K562 (cell line): ENCODE data around the gene NIN. TPM values are rescaled to one million over a fixed set of nuclear protein-coding genes. Genes with fewer than 3 reads are reported as not detected.

ENCODE experiments used
- ATAC-seq: fragments of 200-7000 bp; cut with Tn5 transposase; 3 replicates; pipeline ENCODE4 v1.9.1; 2020; ENCODE audit warnings: moderate library complexity
- BruUV-seq: library from RNA; stranded (reverse); fragments of 400-500 nt; replicated peaks from 2 replicates; lab custom pipeline; 2021; lab: Mats Ljungman, UMichigan
- CTCF ChIA-PET: fragments of 300-600 bp; formaldehyde crosslinking; extraction: SDS; loops from one replicate; lab custom pipeline; 2021; ENCODE audit warnings: low intra/inter-chr PET ratio; lab: Yijun Ruan, JAX
- POLR2A ChIA-PET: fragments of 300-600, 350-650 bp; sonication (Branson Sonifier 250); formaldehyde crosslinking; extraction: SDS; loops from one replicate; lab custom pipeline; 2021; ENCODE audit warnings: antibody characterized with exemption, inconsistent platforms; lab: Yijun Ruan, JAX
- DNase-seq, 4 experiments: peaks; one replicate each; pipeline versions ENCODE4 v3.0.0 to v3.0.0-alpha.2; 2011 to 2018; ENCODE audit warnings: low spot score in 3 of 4, mixed read lengths in 3 of 4; ENCODE audit errors: extremely low read depth in 1 of 4
- FAIRE-seq: peaks from 2 replicates; lab custom pipeline; 2011; peaks lifted over from hg19 to GRCh38; lab: Jason Lieb, UNC
- H2AFZ ChIP-seq: 2 replicates; pipeline ENCODE4 v1.6.0; 2011; ENCODE audit warnings: low read depth, low read length, control low read depth, inconsistent platforms
- H3K27ac ChIP-seq: fragments of 200-600 bp; 3 replicates; pipeline ENCODE4 v1.8.0; 2011; ENCODE audit warnings: low read depth, mild to moderate bottlenecking, control low read depth, inconsistent platforms, low read length, moderate library complexity, mixed read lengths; ENCODE audit errors: extremely low read depth
- H3K27me3 ChIP-seq, 2 experiments: fragments of 300-600 bp in 1 of 2; 2 replicates in 1 of 2; 3 replicates in 1 of 2; pipeline versions ENCODE4 v1.6.0 to v1.8.0; 2011; ENCODE audit warnings: inconsistent platforms in 2 of 2, low read length in 2 of 2, mild to moderate bottlenecking in 1 of 2, mixed read lengths in 1 of 2, moderate library complexity in 1 of 2; ENCODE audit not compliant: control insufficient read depth in 2 of 2, insufficient read depth in 2 of 2
- H3K36me3 ChIP-seq: fragments of 300-600 bp; 3 replicates; pipeline ENCODE4 v1.8.0; 2011; ENCODE audit warnings: mild to moderate bottlenecking, low read length, inconsistent platforms; ENCODE audit not compliant: control insufficient read depth, insufficient read depth
- H3K4me1 ChIP-seq, 2 experiments: fragments of 200-600 bp in 1 of 2; replicated peaks in 1 of 2; 2 replicates in 1 of 2; 3 replicates in 1 of 2; pipeline versions ENCODE4 v1.5.1 to v1.8.0; 2011; ENCODE audit warnings: inconsistent platforms in 2 of 2, low read length in 2 of 2, mild to moderate bottlenecking in 1 of 2, mixed read lengths in 1 of 2, moderate library complexity in 1 of 2; ENCODE audit not compliant: control insufficient read depth in 2 of 2, insufficient read depth in 2 of 2
- H3K4me2 ChIP-seq: 2 replicates; pipeline ENCODE4 v1.6.1; 2011; ENCODE audit warnings: low read length, control low read depth, inconsistent platforms, mixed read lengths; ENCODE audit not compliant: insufficient read depth
- H3K4me3 ChIP-seq: fragments of 200-600 bp; sonication (generic), shearing (Covaris generic); 2 replicates; pipeline ENCODE4 v1.5.1; 2016; ENCODE audit warnings: control low read depth, inconsistent platforms
- H3K79me2 ChIP-seq: fragments of 200-600 bp; 3 replicates; pipeline ENCODE4 v1.8.0; 2011; ENCODE audit warnings: low read length, inconsistent platforms; ENCODE audit not compliant: control insufficient read depth, insufficient read depth
- H3K9ac ChIP-seq, 2 experiments: 2 replicates each; pipeline versions ENCODE4 v1.6.0 to v1.6.1; 2011; ENCODE audit warnings: low read depth in 2 of 2, low read length in 2 of 2, control low read depth in 1 of 2, inconsistent platforms in 1 of 2, mild to moderate bottlenecking in 1 of 2, mixed read lengths in 1 of 2; ENCODE audit not compliant: insufficient read depth in 1 of 2
- H3K9me1 ChIP-seq: one replicate; pipeline ENCODE4 v1.6.0; 2011; ENCODE audit warnings: inconsistent platforms, mild to moderate bottlenecking, low read length, moderate library complexity; ENCODE audit not compliant: control insufficient read depth, insufficient read depth
- H3K9me3 ChIP-seq: replicated peaks from 2 replicates; pipeline ENCODE4 v1.5.1; 2011; ENCODE audit warnings: low read depth, low read length, inconsistent platforms; ENCODE audit not compliant: control insufficient read depth, insufficient read depth
- H4K20me1 ChIP-seq: replicated peaks from 2 replicates; pipeline ENCODE4 v1.6.1; 2011; ENCODE audit warnings: low read length, inconsistent platforms, mixed read lengths; ENCODE audit not compliant: control insufficient read depth, insufficient read depth
- CCNT2 ChIP-seq: IDR thresholded peaks from 2 replicates; pipeline ENCODE4 v1.6.1; 2011; ENCODE audit warnings: borderline replicate concordance, low read depth, mild to moderate bottlenecking, moderate library complexity, mixed read lengths, low read length; ENCODE audit not compliant: insufficient read length; ENCODE audit errors: extremely low read depth
- DMBX1 ChIP-seq: fragments of 250-450 bp; sonication (Bioruptor Pico); IDR thresholded peaks from 2 replicates; pipeline ENCODE4 v1.8.0; 2022; ENCODE audit warnings: inconsistent platforms, mild to moderate bottlenecking, moderate library complexity, borderline replicate concordance
- FOXM1 ChIP-seq, 2 experiments: fragments of 450-650 bp in 1 of 2; sonication (generic) in 1 of 2; formaldehyde crosslinking in 1 of 2; IDR thresholded peaks; 2 replicates each; pipeline versions ENCODE4 v1.6.1 to v1.9.0; 2017 to 2022; ENCODE audit warnings: low read depth in 2 of 2, mild to moderate bottlenecking in 2 of 2, missing genetic modification reagents in 1 of 2, moderate library complexity in 1 of 2
- GABPB1 ChIP-seq: sonication (generic); formaldehyde crosslinking; IDR thresholded peaks from 2 replicates; pipeline ENCODE4 v1.8.0; 2022; ENCODE audit warnings: mild to moderate bottlenecking, missing genetic modification reagents
- GMEB1 ChIP-seq: fragments of 250-450 bp; sonication (Bioruptor Pico); IDR thresholded peaks from 2 replicates; pipeline ENCODE4 v1.4.0; 2020; ENCODE audit warnings: mild to moderate bottlenecking
- RCOR1 ChIP-seq, 2 experiments: IDR thresholded peaks; 2 replicates each; pipeline ENCODE4 v1.6.1; 2012; ENCODE audit warnings: low read depth in 2 of 2, low read length in 2 of 2, borderline replicate concordance in 1 of 2, improper control_type of control experiment in 1 of 2
- SMARCA4 ChIP-seq: fragments of 450-650 bp; IDR thresholded peaks from 2 replicates; pipeline ENCODE4 v1.6.1; 2016
- ZBTB17 ChIP-seq: fragments of 450-650 bp; formaldehyde crosslinking; IDR thresholded peaks from 2 replicates; pipeline ENCODE4 v1.4.0; 2020; ENCODE audit warnings: mild to moderate bottlenecking
- ZC3H4 ChIP-seq: sonication (generic); formaldehyde crosslinking; IDR thresholded peaks from 2 replicates; pipeline ENCODE4 v1.9.0; 2021; ENCODE audit warnings: missing genetic modification reagents, borderline replicate concordance
- ZNF197 ChIP-seq: fragments of 200-800 bp; sonication (Bioruptor generic); IDR thresholded peaks from 2 replicates; pipeline ENCODE4 v1.6.1; 2016; ENCODE audit warnings: low read depth, missing genetic modification characterization, missing compliant biosample characterization
- ZNF398 ChIP-seq: fragments of 250-450 bp; sonication (Bioruptor Pico); IDR thresholded peaks from 2 replicates; pipeline ENCODE4 v1.8.0; 2021; ENCODE audit warnings: moderate library complexity, mild to moderate bottlenecking, inconsistent platforms
- WGBS: fragments of 100-300 bp; shearing (Covaris generic); methylation state at CpG from one replicate; pipeline ENCODE4 v1.1.6; 2016; ENCODE audit warnings: low coverage, mixed read lengths; ENCODE audit not compliant: insufficient coverage; ENCODE audit errors: missing lambda C conversion rate; 5-methylcytosine and 5-hydroxymethylcytosine counted together
- in situ Hi-C: fragments of 300-500 bp; cut with MboI; formaldehyde crosslinking; loops from 4 replicates; pipeline ENCODE4 v1.15.0; 2018; ENCODE audit warnings: inconsistent platforms, mixed read lengths
- intact Hi-C: fragments of 100-400 bp; cut with micrococcal nuclease; formaldehyde crosslinking; loops from 2 replicates; pipeline ENCODE4 v1.14.2; 2022
- polyA plus RNA-seq, 8 experiments: library from polyadenylated mRNA; depleted of rRNA in 4 of 8; stranded (reverse) in 5 of 8; unstranded in 3 of 8; fragments of >200 nt; fragmentation: Nextera tagmentation in 2 of 8; fragmentation: Illumina TruSeq in 1 of 8; extraction: Ambion mirVana in 2 of 8; extraction: Trizol in 1 of 8; gene quantifications; 2 replicates each; pipeline versions ENCODE4 v1.2.1 to v1.2.3, GENCODE V29; 2011 to 2014; ENCODE audit warnings: inconsistent platforms in 1 of 8, missing spikeins in 1 of 8
- total RNA-seq, 7 experiments: library from RNA; depleted of rRNA in 6 of 7; stranded (reverse); fragments of >200 nt in 6 of 7; fragmentation: Illumina TruSeq in 2 of 7; extraction: Trizol in 2 of 7; gene quantifications; 2 replicates each; pipeline versions ENCODE4 v1.2.1 to v1.2.3, GENCODE V29; 2011 to 2021; ENCODE audit warnings: low replicate concordance in 1 of 7
- TF ChIP-seq, protein P1 (sequence below): fragments of 450-650 bp; IDR thresholded peaks from 2 replicates; pipeline ENCODE4 v1.6.1; 2014; ENCODE audit warnings: low read depth, mild to moderate bottlenecking, moderate library complexity, borderline replicate concordance
- TF ChIP-seq, protein P2 (sequence below): fragments of 250-450 bp; sonication (Bioruptor Pico); IDR thresholded peaks from 2 replicates; pipeline ENCODE4 v1.5.1; 2021; ENCODE audit warnings: mild to moderate bottlenecking

The NIN gene
- total and polyA plus RNA-seq, 9 of the 15 experiments (the other 6 are each of a cell fraction or from before 2014, with no cell fraction given), result 0.84 to 8.4 (median 5.0) TPM

- no peak overlapping the region for H3K9ac ChIP-seq
- POLR2A ChIA-PET, result interaction anchor here (1.0 kb wide), 1 partner anchor 8 kb away, joined by 3 read pairs; no protein-coding TSS in a partner anchor
- TF ChIP-seq, protein P1, sequence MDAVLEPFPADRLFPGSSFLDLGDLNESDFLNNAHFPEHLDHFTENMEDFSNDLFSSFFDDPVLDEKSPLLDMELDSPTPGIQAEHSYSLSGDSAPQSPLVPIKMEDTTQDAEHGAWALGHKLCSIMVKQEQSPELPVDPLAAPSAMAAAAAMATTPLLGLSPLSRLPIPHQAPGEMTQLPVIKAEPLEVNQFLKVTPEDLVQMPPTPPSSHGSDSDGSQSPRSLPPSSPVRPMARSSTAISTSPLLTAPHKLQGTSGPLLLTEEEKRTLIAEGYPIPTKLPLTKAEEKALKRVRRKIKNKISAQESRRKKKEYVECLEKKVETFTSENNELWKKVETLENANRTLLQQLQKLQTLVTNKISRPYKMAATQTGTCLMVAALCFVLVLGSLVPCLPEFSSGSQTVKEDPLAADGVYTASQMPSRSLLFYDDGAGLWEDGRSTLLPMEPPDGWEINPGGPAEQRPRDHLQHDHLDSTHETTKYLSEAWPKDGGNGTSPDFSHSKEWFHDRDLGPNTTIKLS, result no peak
- TF ChIP-seq ZBTB17 (CRISPR knock-in tag) (no peak), CCNT2 (no peak), GABPB1 (no peak), SMARCA4 (no peak), DMBX1 (CRISPR knock-in tag) (no peak), RCOR1 (IDR thresholded peaks at IDR 0.05; ENCODE audit: borderline replicate concordance in 1 of 2, low read depth in 2 of 2, low read length in 2 of 2) (no peak), FOXM1 (IDR thresholded peaks at IDR 0.05; ENCODE audit: low read depth) (no peak), FOXM1 (CRISPR knock-in tag; IDR thresholded peaks at IDR 0.05; ENCODE audit: low read depth) (no peak), GMEB1 (no peak), ZC3H4 (CRISPR knock-in tag) (no peak), ZNF398 (no peak), ZNF197 (no peak)
- TF ChIP-seq, protein P2, sequence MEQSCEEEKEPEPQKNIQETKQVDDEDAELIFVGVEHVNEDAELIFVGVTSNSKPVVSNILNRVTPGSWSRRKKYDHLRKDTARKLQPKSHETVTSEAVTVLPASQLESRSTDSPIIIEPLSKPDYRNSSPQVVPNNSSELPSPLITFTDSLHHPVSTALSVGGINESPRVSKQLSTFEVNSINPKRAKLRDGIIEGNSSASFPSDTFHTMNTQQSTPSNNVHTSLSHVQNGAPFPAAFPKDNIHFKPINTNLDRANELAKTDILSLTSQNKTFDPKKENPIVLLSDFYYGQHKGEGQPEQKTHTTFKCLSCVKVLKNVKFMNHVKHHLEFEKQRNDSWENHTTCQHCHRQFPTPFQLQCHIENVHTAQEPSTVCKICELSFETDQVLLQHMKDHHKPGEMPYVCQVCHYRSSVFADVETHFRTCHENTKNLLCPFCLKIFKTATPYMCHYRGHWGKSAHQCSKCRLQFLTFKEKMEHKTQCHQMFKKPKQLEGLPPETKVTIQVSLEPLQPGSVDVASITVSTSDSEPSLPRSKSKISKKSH (CRISPR knock-in tag), result no peak
These were observed 160.6 kb downstream of the NIN start for GRCh38 chr14:50670196-50670865.

More at GRCh38 chr14:50670196-50670865, 160.6 kb downstream of the NIN start:
- in situ Hi-C loops (no loop called here), intact Hi-C loops (no loop called here)
- H3K79me2 ChIP-seq, result peaks cover 26% of the 10 kb centered on the region
- H3K4me2 ChIP-seq, result no peak overlapping the region
- H4K20me1 ChIP-seq, result no peaks in the 10 kb centered on the region
- FAIRE-seq (no peak), ATAC-seq (no peak), DNase-seq (no peak)
- H3K27ac ChIP-seq, result no peak overlapping the region
- BruUV-seq, result no TSS peak
- H3K9me1 ChIP-seq, result no peaks in the 10 kb centered on the region
- no peaks in the 10 kb centered on the region; a peak in 2 of 5 replicates for H3K4me1 ChIP-seq
- H3K9me3 ChIP-seq, result no peaks in the 10 kb centered on the region
- CTCF ChIA-PET, result no interaction called here
- H3K4me3 ChIP-seq, result no peak overlapping the region
- no peaks in the 10 kb centered on the region for H3K36me3 ChIP-seq
- peak overlapping the region; percentile 44; the same call in 1 of the 2 replicates for H2AFZ ChIP-seq
- 66% methylated on average over 7 of the region's 10 CpGs for WGBS
- H3K27me3 ChIP-seq, result no peaks in the 10 kb centered on the region
